MG63 (cell line): Measurements from ENCODE around the gene PCDH20. TPM values are rescaled to one million over a fixed set of nuclear protein-coding genes. Genes with fewer than 3 reads are reported as not detected.
"Not testable (repeated sequence)": the region's sequence is repeated elsewhere in the genome, so short reads cannot be mapped to it uniquely, and the experiment has no call there.

Experiments used
- DNase-seq: peaks from one replicate; pipeline ENCODE4 v3.0.0-alpha.2; 2020
- H3K27me3 ChIP-seq: fragments of 250-450 bp; sonication (Bioruptor Pico); 2 replicates; pipeline ENCODE4 v1.5.1; 2020; ENCODE audit warnings: mild to moderate bottlenecking, moderate library complexity
- H3K36me3 ChIP-seq: fragments of 250-450 bp; sonication (Bioruptor Pico); 2 replicates; pipeline ENCODE4 v1.5.1; 2020; ENCODE audit warnings: mild to moderate bottlenecking, moderate library complexity
- H3K4me3 ChIP-seq: fragments of 250-450 bp; sonication (Bioruptor Pico); 2 replicates; pipeline ENCODE4 v1.5.1; 2020; ENCODE audit warnings: mild to moderate bottlenecking, moderate library complexity
- H3K9me3 ChIP-seq: fragments of 250-450 bp; sonication (Bioruptor Pico); 2 replicates; pipeline ENCODE4 v1.5.1; 2020; ENCODE audit warnings: mild to moderate bottlenecking, moderate library complexity
- total RNA-seq: library from RNA; depleted of rRNA; stranded (reverse); fragments of >200 nt; shearing (Covaris generic); gene quantifications from 2 replicates; pipeline ENCODE4 v1.2.3, GENCODE V29; 2014; ENCODE audit warnings: low replicate concordance

PCDH20 gene
- total RNA-seq, 1 experiment from 2014 or later: not detected

DNA sequence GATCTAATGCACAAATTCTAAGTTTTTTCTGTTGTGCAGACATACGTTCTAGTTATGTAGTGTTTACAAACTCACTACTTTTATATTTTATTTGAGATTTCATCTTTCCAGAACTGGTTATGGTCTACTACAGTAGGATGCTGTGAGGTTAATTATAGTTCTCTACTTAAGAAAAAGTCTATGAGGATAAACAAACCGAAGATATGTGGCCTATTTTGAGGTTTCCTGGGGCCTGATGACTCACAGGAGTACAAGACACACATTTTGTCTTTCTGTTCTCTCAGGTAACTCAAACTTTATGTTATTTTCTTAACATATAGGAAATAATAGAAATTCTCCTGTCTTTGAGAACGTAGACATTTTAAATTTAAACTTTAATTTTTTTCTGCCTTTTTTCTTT lies 45.1 kb downstream of the PCDH20 start:
- Histone ChIP-seq H3K36me3 (no peaks in the 10 kb centered on the region), H3K4me3 (no peak overlapping the region), H3K9me3 (no peaks in the 10 kb centered on the region), H3K27me3 (no peaks in the 10 kb centered on the region)
- no peak for DNase-seq

DNA sequence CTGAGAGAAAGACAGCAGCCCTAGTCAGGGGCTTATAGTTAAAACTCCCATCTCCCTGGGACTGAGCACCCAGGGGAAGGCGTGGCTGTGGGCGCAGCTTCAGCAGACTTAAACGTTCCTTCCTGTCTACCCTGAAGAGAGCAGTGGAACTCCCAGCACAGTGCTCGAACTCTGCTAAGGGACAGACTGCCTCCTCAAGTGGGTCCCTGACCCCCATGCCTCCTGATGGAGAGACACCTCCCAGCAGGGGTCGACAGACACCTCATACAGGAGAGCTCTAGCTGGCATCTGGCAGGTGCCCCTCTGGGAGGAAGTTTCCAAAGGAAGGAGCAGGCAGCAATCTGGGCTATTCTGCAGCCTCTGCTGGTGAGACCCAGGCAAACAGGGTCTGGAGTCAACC lies 51.0 kb downstream of the PCDH20 start:
- not testable (repeated sequence) for H3K9me3 ChIP-seq, H3K36me3 ChIP-seq, H3K4me3 ChIP-seq, H3K27me3 ChIP-seq, DNase-seq

DNA sequence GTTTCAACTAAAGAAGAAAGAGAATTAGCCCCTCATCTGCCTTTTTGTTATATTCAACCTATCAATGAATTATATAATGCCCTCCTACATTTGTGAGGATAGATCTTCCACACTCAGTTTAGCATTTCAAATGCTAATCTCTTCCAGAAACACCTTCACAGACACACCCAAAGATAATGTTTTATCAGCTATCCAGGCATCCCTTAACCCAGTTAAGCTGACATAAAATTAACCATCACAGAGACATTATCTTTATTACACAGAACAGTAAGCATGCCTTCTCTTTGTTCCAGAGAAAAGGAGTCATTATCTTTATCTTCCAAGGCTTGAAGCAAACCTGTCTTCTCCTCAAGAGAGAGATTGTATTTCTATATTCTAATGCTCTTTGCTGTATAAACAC lies 53.1 kb downstream of the PCDH20 start:
- H3K36me3 ChIP-seq: no peaks in the 10 kb centered on the region
- DNase-seq: no peak
- H3K4me3 ChIP-seq: no peak overlapping the region
- no peaks in the 10 kb centered on the region for H3K27me3 ChIP-seq
- no peaks in the 10 kb centered on the region for H3K9me3 ChIP-seq
